Thyroid gland (tissue), 4 donors: ENCODE data around the gene SPAG17. TPM values are rescaled to one million over a fixed set of nuclear protein-coding genes. Genes with fewer than 3 reads are reported as not detected.

ENCODE experiments used
- DNase-seq, 2 donors: peaks; one replicate each; pipeline ENCODE4 v3.0.0-alpha.2; 2019
- H3K27ac ChIP-seq, 3 donors: fragments of 200-600 bp; sonication (generic); 1 replicate in 2 of 3; 2 replicates in 1 of 3; pipeline ENCODE4 v1.5.1; 2016 to 2019; ENCODE audit warnings: mild to moderate bottlenecking in 1 of 3, moderate library complexity in 1 of 3
- H3K27me3 ChIP-seq: fragments of 200-600 bp; sonication (generic); one replicate; pipeline ENCODE4 v1.5.1; 2019
- H3K36me3 ChIP-seq, 2 donors: fragments of 200-600 bp; sonication (generic); one replicate each; pipeline ENCODE4 v1.5.1; 2016 to 2019
- H3K4me1 ChIP-seq, 2 donors: fragments of 200-600 bp; sonication (generic); one replicate each; pipeline ENCODE4 v1.5.1; 2017 to 2019
- H3K4me3 ChIP-seq, 3 donors: fragments of 200-600 bp; sonication (generic); replicated peaks in 1 of 3; 1 replicate in 2 of 3; 2 replicates in 1 of 3; pipeline ENCODE4 v1.5.1; 2016; ENCODE audit warnings: mild to moderate bottlenecking in 1 of 3
- H3K9me3 ChIP-seq: fragments of 200-600 bp; sonication (generic); one replicate; pipeline ENCODE4 v1.5.1; 2017
- POLR2A ChIP-seq, 2 donors: fragments of 450-650 bp; IDR thresholded peaks; one replicate each; pipeline ENCODE4 v1.6.1; 2017; ENCODE audit warnings: antibody characterized with exemption in 2 of 2, mild to moderate bottlenecking in 2 of 2, moderate library complexity in 1 of 2
- WGBS, 2 donors: methylation state at CpG; one replicate each; pipeline ENCODE4 v1.1.5; 2017; 5-methylcytosine and 5-hydroxymethylcytosine counted together
- intact Hi-C: fragments of 100-400 bp; cut with DNase I; formaldehyde crosslinking; loops from one replicate; pipeline ENCODE4 v1.15.1; 2023
- total RNA-seq, 4 donors: library from RNA; depleted of rRNA; stranded (reverse); fragments of >200 nt; gene quantifications; one replicate each; pipeline ENCODE4 v1.2.3, GENCODE V29; 2016
- TF ChIP-seq, protein P1 (sequence below), 6 experiments: fragments of 200-600 bp in 3 of 6; fragments of 450-650 bp in 3 of 6; sonication (generic) in 3 of 6; IDR thresholded peaks; one replicate each; pipeline ENCODE4 v1.5.1; 2016 to 2019; ENCODE audit warnings: antibody characterized with exemption in 6 of 6, mild to moderate bottlenecking in 2 of 6, inconsistent platforms in 1 of 6, moderate library complexity in 1 of 6

The SPAG17 gene
- total RNA-seq: 10 to 100 TPM in 2 of 4 donors, 1 to 10 TPM in 1, under 1 TPM in 1; 0.81 to 14.6 (median 8.5) TPM

GRCh38 chr1:118185084-118185832, at the start of gene SPAG17:
TSS of gene SPAG17 (minus strand) at chr1:118185228. CDS start at chr1:118185157, 71 bp downstream.
- Histone ChIP-seq H3K27me3 (no peaks in the 10 kb centered on the region), H3K4me1 (no peaks in the 10 kb centered on the region), H3K4me3 (peak within 1 kb of the TSS in 2 of 3 donors; percentile 6 to 16), H3K9me3 (no peaks in the 10 kb centered on the region), H3K27ac (no peak within 1 kb of the TSS), H3K36me3 (no peaks in the 10 kb centered on the region)
- no peak for TF ChIP-seq POLR2A (IDR thresholded peaks at IDR 0.05)
- TF ChIP-seq, protein P1, sequence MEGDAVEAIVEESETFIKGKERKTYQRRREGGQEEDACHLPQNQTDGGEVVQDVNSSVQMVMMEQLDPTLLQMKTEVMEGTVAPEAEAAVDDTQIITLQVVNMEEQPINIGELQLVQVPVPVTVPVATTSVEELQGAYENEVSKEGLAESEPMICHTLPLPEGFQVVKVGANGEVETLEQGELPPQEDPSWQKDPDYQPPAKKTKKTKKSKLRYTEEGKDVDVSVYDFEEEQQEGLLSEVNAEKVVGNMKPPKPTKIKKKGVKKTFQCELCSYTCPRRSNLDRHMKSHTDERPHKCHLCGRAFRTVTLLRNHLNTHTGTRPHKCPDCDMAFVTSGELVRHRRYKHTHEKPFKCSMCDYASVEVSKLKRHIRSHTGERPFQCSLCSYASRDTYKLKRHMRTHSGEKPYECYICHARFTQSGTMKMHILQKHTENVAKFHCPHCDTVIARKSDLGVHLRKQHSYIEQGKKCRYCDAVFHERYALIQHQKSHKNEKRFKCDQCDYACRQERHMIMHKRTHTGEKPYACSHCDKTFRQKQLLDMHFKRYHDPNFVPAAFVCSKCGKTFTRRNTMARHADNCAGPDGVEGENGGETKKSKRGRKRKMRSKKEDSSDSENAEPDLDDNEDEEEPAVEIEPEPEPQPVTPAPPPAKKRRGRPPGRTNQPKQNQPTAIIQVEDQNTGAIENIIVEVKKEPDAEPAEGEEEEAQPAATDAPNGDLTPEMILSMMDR (IDR thresholded peaks at IDR 0.05): peak in 1 of 6 experiments; percentile 8
- DNase-seq: peak; percentile 81 to 86
- intact Hi-C loops: no loop called here
- 8 to 9% methylated on average over 23 to 29 of the region's 30 CpGs for WGBS, 2 donors

- intact Hi-C loops: no loop called here
- Histone ChIP-seq H3K9me3 (no peaks in the 10 kb centered on the region), H3K27ac (no peak overlapping the region), H3K4me3 (no peak overlapping the region), H3K27me3 (no peaks in the 10 kb centered on the region), H3K36me3 (no peaks in the 10 kb centered on the region), H3K4me1 (no peaks in the 10 kb centered on the region)
- TF ChIP-seq, protein P1 (IDR thresholded peaks at IDR 0.05): no peak
- no peak for TF ChIP-seq POLR2A (IDR thresholded peaks at IDR 0.05)
- 93 to 96% methylated on average over 6 of the region's 6 CpGs for WGBS, 2 donors
- no peak for DNase-seq
These were observed 40.4 kb upstream of the SPAG17 start for GRCh38 chr1:118225471-118225870.

DNA sequence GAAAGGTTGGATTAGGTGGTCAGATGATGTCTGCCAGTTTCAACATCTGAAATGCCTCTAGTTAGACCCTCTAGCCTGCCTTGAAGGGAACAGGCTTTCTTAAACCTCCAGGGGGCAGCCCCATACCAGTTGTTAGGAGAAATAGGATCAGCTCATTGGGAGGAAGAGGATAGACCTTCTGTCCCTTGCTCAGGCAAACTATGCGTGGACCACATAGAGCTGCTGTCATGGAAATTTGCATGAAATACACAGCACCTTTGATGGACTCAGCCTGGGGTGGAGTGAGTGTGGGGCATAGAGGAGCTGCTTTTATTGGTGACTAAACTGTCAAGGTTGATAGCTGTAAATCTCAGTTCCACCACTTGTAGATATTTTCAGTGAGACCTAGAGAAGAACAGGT, 38.4 kb upstream of the SPAG17 start:
- no peak overlapping the region for H3K4me3 ChIP-seq
- no peak for TF ChIP-seq POLR2A (IDR thresholded peaks at IDR 0.05)
- TF ChIP-seq, protein P1 (IDR thresholded peaks at IDR 0.05): peak in 1 of 6 experiments; percentile 17
- WGBS, 2 donors: 50 to 57% methylated on average over 1 of the region's 1 CpG

DNA sequence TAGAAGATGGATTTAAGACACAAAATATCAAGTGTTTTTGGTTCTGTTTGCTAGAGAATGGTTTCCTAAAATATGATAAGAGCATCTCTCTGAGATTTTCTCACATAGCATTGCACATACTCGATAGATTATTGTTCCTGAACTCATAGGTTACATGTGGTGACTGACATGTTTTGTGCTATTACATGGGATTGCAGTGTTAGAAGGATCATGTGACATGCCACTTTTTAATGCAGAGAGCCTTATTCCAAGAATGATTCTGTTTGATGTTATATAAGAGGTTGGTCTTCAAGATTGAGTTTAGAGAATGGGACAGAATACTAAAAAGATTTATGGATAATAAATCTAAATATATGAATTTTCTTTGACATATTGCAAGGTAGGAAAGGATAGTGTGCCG, 34.4 kb upstream of the SPAG17 start:
- no peak overlapping the region for H3K4me3 ChIP-seq
- no peak overlapping the region for H3K27ac ChIP-seq
- 85 to 90% methylated on average over 2 of the region's 2 CpGs for WGBS, 2 donors
- no peak for DNase-seq
- intact Hi-C loops: no loop called here
- H3K36me3 ChIP-seq: no peaks in the 10 kb centered on the region
- H3K27me3 ChIP-seq: no peaks in the 10 kb centered on the region
- no peaks in the 10 kb centered on the region for H3K9me3 ChIP-seq
- H3K4me1 ChIP-seq: no peaks in the 10 kb centered on the region
- no peak for TF ChIP-seq POLR2A (IDR thresholded peaks at IDR 0.05)
- TF ChIP-seq, protein P1 (IDR thresholded peaks at IDR 0.05): no peak

More for the DNA sequence above, 38.4 kb upstream of the SPAG17 start:
- Histone ChIP-seq H3K36me3 (no peaks in the 10 kb centered on the region), H3K27me3 (no peaks in the 10 kb centered on the region), H3K4me1 (no peaks in the 10 kb centered on the region), H3K9me3 (no peaks in the 10 kb centered on the region), H3K27ac (no peak overlapping the region)
- DNase-seq: no peak
- intact Hi-C loops: no loop called here

DNA sequence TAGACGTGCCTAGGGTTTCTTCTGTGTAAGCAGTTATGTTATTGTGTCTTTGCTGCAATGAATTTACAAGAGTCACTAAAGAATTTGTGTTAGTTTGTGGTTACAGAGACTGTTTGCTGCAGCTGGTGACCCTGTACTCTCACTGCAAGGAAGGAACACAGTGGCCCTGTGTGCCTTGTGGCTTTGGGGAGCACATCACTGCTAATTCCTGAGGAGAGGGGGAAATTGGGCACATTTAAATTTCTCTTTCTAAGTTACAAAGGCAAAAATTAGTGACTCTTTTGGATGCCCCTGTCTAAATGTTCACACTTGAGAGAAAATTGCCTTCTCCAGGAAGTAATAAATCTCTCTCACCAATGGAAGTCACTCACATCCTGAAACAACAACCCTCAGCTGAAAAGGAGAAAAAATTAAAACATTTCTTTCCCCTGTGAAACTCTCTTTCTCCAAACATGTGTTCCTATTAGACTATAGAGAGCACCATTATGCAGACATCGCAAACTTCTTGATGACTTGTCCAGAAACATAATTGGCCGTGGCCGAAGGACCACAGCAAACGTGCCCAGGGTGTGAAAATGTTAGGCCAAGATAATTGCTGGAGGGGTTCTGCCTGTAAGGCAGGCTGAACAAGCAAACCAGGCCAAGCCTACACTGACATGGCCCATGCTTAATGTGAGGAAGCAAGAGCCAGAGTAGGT, 32.3 kb upstream of the SPAG17 start:
- WGBS, 2 donors: 56 to 63% methylated on average over 5 of the region's 5 CpGs
- no peak overlapping the region for H3K27ac ChIP-seq
- H3K4me1 ChIP-seq: no peaks in the 10 kb centered on the region
- H3K27me3 ChIP-seq: no peaks in the 10 kb centered on the region
- H3K9me3 ChIP-seq: no peaks in the 10 kb centered on the region
- H3K36me3 ChIP-seq: no peaks in the 10 kb centered on the region
- intact Hi-C loops: no loop called here
- no peak overlapping the region for H3K4me3 ChIP-seq
- no peak for TF ChIP-seq POLR2A (IDR thresholded peaks at IDR 0.05)
- TF ChIP-seq, protein P1 (IDR thresholded peaks at IDR 0.05): no peak
- no peak for DNase-seq
